ENCODE data around the gene KLHL26. TPM values are rescaled to one million over a fixed set of nuclear protein-coding genes. Genes with fewer than 3 reads are reported as not detected.

KLHL26 gene
- polyA plus RNA-seq, 2 of the 4 experiments (the other 2 are of a cell fraction) = 1.1 to 2.0 TPM

- FAIRE-seq = no peak
- no peak; a peak in 1 of 6 replicates for ATAC-seq
- ChIA-PET CTCF (interaction anchor here (1.1 to 3.4 kb wide), 6 partner anchors 9 to 83 kb away, joined by 3 to 19 read pairs (median 6); partner anchors contain the start of genes REX1BD and TMEM59L), POLR2A (interaction anchor here (0.6 kb wide), 1 partner anchor 82 kb away, joined by 3 read pairs; no protein-coding TSS in a partner anchor)
- Histone ChIP-seq H3K4me1 (no peaks in the 10 kb centered on the region), H3K27ac (no peak overlapping the region; a peak in 1 of 6 replicates), H3K4me3 (no peak overlapping the region), H3K4me2 (no peak overlapping the region), H3K9me3 (no peaks in the 10 kb centered on the region)
- 87% methylated on average over 31 of the region's 35 CpGs for WGBS (ENCODE audit: missing lambda C conversion rate)
- DNase-seq (ENCODE audit: low read depth in 1 of 2, low spot score in 1 of 2) = no peak
- TF ChIP-seq EHF (CRISPR knock-in tag; IDR thresholded peaks at IDR 0.05) (no peak), NFE2L2 (conservative IDR thresholded peaks at IDR 0.05; ENCODE audit: low read length) (no peak), ESRRA (IDR thresholded peaks at IDR 0.05; ENCODE audit: borderline replicate concordance, low read length) (no peak), RNF2 (IDR thresholded peaks at IDR 0.05; ENCODE audit: borderline replicate concordance, low read depth) (no peak), JUNB (IDR thresholded peaks at IDR 0.05) (no peak), KDM1A (IDR thresholded peaks at IDR 0.05; ENCODE audit: low read depth) (no peak), REST (IDR thresholded peaks at IDR 0.05) (no peak), HES2 (IDR thresholded peaks at IDR 0.05) (no peak)
- TF ChIP-seq, protein P1, sequence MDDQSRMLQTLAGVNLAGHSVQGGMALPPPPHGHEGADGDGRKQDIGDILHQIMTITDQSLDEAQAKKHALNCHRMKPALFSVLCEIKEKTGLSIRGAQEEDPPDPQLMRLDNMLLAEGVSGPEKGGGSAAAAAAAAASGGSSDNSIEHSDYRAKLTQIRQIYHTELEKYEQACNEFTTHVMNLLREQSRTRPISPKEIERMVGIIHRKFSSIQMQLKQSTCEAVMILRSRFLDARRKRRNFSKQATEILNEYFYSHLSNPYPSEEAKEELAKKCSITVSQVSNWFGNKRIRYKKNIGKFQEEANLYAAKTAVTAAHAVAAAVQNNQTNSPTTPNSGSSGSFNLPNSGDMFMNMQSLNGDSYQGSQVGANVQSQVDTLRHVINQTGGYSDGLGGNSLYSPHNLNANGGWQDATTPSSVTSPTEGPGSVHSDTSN (IDR thresholded peaks at IDR 0.05) = no peak
Measured at GRCh38 chr19:18671303-18672043, 34.6 kb downstream of the KLHL26 start.

DNA sequence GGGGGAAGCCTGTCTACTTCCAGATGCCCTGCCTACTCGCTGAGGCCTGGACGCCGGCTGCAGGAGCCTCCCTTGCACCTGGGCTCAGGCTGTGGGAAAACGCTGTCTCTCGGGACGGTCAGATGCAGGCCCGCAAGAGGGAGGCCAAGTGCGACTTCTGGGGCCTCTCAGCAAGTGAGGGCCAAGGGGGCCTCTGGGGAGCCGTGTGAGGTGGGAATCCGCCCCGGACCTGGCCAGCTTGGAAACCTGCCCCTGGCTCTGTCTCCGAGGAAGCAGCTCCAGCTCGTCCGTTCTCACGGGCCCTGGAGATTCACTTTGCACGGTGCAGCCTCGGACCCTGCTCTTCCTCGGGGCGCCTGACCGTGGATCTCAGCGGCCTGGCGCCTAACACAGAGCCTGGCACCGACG is 35.2 kb downstream of the KLHL26 start:
- Histone ChIP-seq H3K4me2 (no peak overlapping the region), H3K27ac (peak overlapping the region in 1 of 2 experiments; percentile 16; a peak in 1 of 6 replicates), H3K4me3 (no peak overlapping the region), H3K4me1 (peaks cover 3% of the 10 kb centered on the region), H3K9me3 (no peaks in the 10 kb centered on the region)
- WGBS (ENCODE audit: missing lambda C conversion rate) = 85% methylated on average over 11 of the region's 24 CpGs
- TF ChIP-seq, protein P2, sequence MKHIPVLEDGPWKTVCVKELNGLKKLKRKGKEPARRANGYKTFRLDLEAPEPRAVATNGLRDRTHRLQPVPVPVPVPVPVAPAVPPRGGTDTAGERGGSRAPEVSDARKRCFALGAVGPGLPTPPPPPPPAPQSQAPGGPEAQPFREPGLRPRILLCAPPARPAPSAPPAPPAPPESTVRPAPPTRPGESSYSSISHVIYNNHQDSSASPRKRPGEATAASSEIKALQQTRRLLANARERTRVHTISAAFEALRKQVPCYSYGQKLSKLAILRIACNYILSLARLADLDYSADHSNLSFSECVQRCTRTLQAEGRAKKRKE (CRISPR knock-in tag; IDR thresholded peaks at IDR 0.05; ENCODE audit: low read depth) = no peak
- TF ChIP-seq RNF2 (IDR thresholded peaks at IDR 0.05; ENCODE audit: borderline replicate concordance, low read depth) (no peak), MAZ (IDR thresholded peaks at IDR 0.05; ENCODE audit: borderline replicate concordance, low read depth, low read length) (no peak), HDAC2 (IDR thresholded peaks at IDR 0.05) (no peak), MAX (IDR thresholded peaks at IDR 0.05) (no peak), FOSL2 (IDR thresholded peaks at IDR 0.05) (no peak), FOSL2 (CRISPR knock-in tag; IDR thresholded peaks at IDR 0.05) (no peak), ZC3H11A (IDR thresholded peaks at IDR 0.05) (no peak), MYC (IDR thresholded peaks at IDR 0.05; ENCODE audit: borderline replicate concordance, low read length) (no peak), ZSCAN20 (CRISPR knock-in tag; IDR thresholded peaks at IDR 0.05) (no peak), MAFK (IDR thresholded peaks at IDR 0.05; ENCODE audit: partially characterized antibody) (no peak), KDM5A (IDR thresholded peaks at IDR 0.05) (no peak), EP300 (IDR thresholded peaks at IDR 0.05) (no peak)
- CTCF ChIA-PET = interaction anchor here (1.0 to 3.4 kb wide), 8 partner anchors 9 to 175 kb away, joined by 3 to 19 read pairs (median 4); partner anchors contain the start of genes REX1BD and TMEM59L
- ATAC-seq (peak in 1 of 2 experiments; percentile 27; a peak in 2 of 6 replicates), DNase-seq (ENCODE audit: low read depth in 1 of 2, low spot score in 1 of 2) (no peak), FAIRE-seq (no peak)
- POLR2A ChIA-PET = interaction anchor here (0.6 kb wide), 1 partner anchor 83 kb away, joined by 3 read pairs; no protein-coding TSS in a partner anchor

All from A549 (cell line).